ENCODE measurements around the gene CDC25C. TPM values are rescaled to one million over a fixed set of nuclear protein-coding genes. Genes with fewer than 3 reads are reported as not detected.

The CDC25C gene
- total RNA-seq, 1 donor from 2014 or later = 4.4 TPM

Other genes with a start within 250 kb of the CDC25C start
- not detected for gene WNT8A, start 247.8 kb downstream of the CDC25C start, total RNA-seq
- 1.4 TPM for gene NME5, start 192.4 kb downstream of the CDC25C start, total RNA-seq
- gene BRD8, start 153.2 kb downstream of the CDC25C start, total RNA-seq = 54.1 TPM
- gene KIF20A, start 152.7 kb downstream of the CDC25C start, total RNA-seq = 24.8 TPM
- gene CDC23, start 118.5 kb downstream of the CDC25C start, total RNA-seq = 35.0 TPM
- 4.1 TPM for gene GFRA3, start 57.2 kb downstream of the CDC25C start, total RNA-seq
- gene FAM53C, start 6.5 kb upstream of the CDC25C start, total RNA-seq = 27.8 TPM
- 80.2 TPM for gene KDM3B, start 20.9 kb upstream of the CDC25C start, total RNA-seq
- 4.1 TPM for gene REEP2, start 107.3 kb upstream of the CDC25C start, total RNA-seq
- gene EGR1, start 133.7 kb upstream of the CDC25C start, total RNA-seq = 11.1 TPM
- 57.7 TPM for gene ETF1, start 211.4 kb upstream of the CDC25C start, total RNA-seq
- gene HSPA9, start 243.6 kb upstream of the CDC25C start, total RNA-seq = 307 TPM

All from tongue (tissue), 1 donor.